T-helper 2 cell (primary cell): ENCODE results near the gene SPRY2.

Experiments used
- DNase-seq, 5 experiments: peaks; one replicate each; pipeline versions ENCODE4 v3.0.0 to v3.0.0-alpha.2; 2012 to 2022

SPRY2 gene

GRCh38 chr13:80312012-80312704, 28.8 kb downstream of the SPRY2 start:
- DNase-seq: no peak

DNA sequence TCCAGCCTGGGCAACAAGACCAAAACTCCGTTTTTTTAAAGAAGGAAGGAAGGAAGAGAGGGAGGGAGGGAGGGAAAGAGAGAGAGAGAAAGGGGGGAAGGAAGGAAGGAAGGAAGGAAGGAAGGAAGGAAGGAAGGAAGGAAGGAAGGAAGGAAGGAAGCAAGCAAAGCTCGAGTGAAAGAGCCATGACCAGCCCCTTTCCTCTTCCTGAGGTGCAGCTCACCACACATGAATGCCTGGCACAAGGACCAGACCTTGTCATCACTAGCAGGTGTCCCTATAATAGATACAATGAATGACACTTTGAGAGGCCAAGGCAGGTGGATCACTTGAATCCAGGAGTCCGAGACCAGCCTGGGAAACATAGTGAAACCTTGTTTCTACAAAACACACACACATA, 31.0 kb downstream of the SPRY2 start:
- no peak for DNase-seq

DNA sequence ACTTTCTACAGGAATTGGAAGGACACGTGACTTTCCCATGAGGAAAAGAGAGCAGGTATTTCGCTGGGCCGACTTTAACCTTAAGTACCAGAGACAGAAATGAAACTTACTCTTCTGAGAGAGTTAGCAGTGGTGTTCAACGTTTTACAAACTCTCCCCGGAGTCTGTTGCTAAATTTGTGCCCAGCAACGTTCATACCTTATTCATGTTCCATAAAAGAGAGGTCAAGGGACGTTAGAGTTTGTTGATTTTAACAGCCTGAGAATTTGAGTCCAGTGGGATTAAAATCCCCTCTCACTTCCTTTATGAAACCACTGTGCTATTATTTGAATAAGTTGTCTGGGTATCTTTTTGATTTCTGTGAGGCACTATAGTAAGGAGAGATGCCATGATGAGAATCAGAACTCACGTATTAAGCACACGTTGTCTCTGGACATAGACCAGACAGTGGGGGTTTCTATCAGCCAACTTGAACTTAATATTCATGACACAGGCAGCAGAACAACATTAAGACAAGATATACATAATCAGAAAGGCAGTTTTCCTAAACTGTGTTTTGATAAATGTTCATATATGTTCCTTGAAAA, 33.4 kb downstream of the SPRY2 start:
- DNase-seq: no peak

DNA sequence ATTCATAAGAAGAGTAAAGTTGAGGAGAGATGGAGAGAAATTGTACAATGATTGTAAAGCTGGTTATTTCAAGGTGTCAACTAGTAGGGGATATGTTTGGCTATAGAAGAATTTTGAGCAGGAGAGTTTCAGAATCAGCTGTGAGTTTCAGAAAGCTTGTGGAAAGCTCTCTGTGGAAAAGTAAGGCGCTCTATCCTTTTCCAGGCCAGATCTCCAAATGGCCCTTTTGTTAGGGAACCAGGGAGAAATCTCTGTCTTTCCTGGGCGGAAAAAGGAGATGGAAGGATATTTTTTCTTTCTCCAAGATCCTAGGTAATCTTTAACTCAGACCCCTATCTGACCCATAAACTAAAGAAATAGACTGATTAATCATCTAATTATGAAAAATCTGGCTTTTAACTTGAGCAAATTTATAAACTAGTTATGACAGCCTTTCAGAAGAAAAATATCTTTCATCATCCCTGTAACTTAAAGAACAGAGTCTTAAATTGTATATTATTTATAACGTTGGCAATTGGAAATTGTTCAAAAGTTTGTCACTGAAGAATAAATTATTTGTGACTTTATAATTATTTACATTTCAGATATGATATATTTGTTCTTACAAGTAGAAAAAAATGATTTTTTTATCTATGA, 34.5 kb downstream of the SPRY2 start:
- no peak for DNase-seq

GRCh38 chr13:80305737-80306136, 35.2 kb downstream of the SPRY2 start:
- DNase-seq: no peak

GRCh38 chr13:80303225-80303811, 37.6 kb downstream of the SPRY2 start:
- DNase-seq: no peak

DNA sequence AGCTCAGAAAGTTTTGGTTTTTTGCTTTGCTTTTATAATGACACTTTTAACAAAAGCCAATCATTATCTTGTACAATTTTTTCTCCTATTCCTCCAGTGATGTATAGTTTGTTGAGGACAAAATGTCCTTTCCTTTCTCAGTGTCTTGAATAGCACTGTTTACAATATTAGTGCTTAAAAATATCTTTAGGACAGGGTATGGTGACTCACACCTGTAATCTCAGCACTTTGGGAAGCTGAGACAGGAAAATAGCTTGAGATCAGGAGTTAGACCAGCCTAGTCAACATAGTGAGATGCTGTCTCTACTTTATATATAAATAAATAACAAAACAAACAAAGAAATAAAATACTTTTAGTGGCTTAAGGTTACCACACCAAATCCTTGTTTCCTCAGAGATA, 41.9 kb downstream of the SPRY2 start:
- no peak for DNase-seq

DNA sequence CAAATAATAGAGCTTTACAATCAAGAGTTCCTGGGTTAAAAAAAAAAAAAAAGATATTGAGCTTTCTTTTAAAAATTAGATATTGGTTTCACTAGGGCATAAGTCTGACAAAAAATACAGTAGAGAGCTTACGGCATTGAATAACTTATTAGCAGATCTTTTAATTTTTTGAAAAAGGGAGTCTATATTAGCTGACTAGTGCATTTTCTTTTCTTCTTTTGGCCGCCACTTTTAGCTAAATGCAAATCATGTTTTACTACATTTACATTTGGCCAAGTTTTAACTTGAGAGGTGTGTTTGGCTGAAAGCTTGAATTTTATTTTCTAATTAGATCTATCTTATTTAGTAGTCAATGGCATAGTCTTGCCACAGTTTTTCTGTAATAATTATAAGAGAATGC, 43.4 kb downstream of the SPRY2 start:
- no peak for DNase-seq

DNA sequence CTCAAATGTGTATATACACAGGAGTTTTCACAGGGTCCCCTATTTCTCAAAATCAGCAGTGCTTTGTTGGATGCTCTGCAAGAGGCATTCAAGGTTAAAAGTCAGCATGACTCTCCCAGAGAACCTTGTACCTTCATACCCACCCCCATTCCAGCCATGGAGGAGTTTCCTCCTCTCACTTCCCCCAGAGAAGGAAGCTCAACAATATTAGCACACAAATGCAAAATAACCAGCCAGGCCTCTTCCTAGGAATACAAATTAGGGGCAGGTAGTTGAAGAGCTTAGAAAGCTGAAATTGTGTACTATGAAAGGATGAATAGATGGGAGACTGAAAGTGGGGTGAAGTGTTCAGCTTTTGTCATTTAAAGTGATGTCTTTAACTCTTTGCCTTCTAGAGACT, 43.8 kb downstream of the SPRY2 start:
- DNase-seq: no peak

DNA sequence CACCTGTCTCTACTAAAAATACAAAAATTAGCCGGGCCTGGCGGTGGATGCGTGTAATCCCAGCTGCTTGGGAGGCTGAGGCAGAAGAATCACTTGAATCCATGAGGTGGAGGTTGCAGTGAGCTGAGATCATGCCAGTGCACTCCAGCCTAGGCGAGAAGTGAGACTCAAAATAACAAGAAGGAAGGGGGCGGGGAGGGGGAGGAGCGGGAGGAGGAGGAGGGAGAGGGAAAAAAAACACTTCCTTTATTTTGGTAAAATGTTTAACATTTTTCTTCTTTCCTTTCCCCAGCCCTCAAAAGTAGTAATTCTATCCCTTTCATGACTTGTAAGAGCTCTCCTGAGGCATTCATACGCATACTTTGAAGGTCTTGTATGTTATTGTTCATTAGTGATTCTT, 44.3 kb downstream of the SPRY2 start:
- no peak for DNase-seq

- no peak for DNase-seq
These were observed 50.3 kb downstream of the SPRY2 start for GRCh38 chr13:80290591-80290990.
